A549 (cell line): ENCODE measurements around the gene HAAO. TPM values are rescaled to one million over a fixed set of nuclear protein-coding genes. Genes with fewer than 3 reads are reported as not detected.

ENCODE experiments used
- ATAC-seq, 2 experiments: fragments of 200-7000 bp in 1 of 2; fragments of >200 bp in 1 of 2; cut with Nextera tagmentation in 1 of 2; cut with Tn5 transposase in 1 of 2; 3 replicates each; pipeline versions ENCODE4 v1.8.0 to v1.9.1; 2018 to 2020; ENCODE audit warnings: mild to moderate bottlenecking in 1 of 2, moderate library complexity in 1 of 2
- CTCF ChIA-PET: fragments of 300-600 bp; sonication (Branson Sonifier 250); formaldehyde crosslinking; extraction: SDS; loops from one replicate; lab custom pipeline; 2021; ENCODE audit warnings: antibody characterized with exemption, inconsistent platforms; lab: Yijun Ruan, JAX
- POLR2A ChIA-PET: fragments of 350-600 bp; formaldehyde crosslinking; extraction: SDS; loops from one replicate; lab custom pipeline; 2021; ENCODE audit warnings: antibody characterized with exemption, inconsistent platforms; lab: Yijun Ruan, JAX
- DNase-seq, 2 experiments: peaks; one replicate each; pipeline versions ENCODE4 v3.0.0 to v3.0.0-alpha.2; 2011 to 2016; ENCODE audit warnings: low read depth in 1 of 2, low spot score in 1 of 2
- FAIRE-seq: peaks from 2 replicates; lab custom pipeline; 2011; peaks lifted over from hg19 to GRCh38; lab: Jason Lieb, UNC
- H3K27ac ChIP-seq, 2 experiments: fragments of >200 bp; sonication (Bioruptor Twin); formaldehyde crosslinking; 3 replicates each; pipeline ENCODE4 v1.5.1; 2016 to 2017
- H3K4me1 ChIP-seq: fragments of >200 bp; sonication (Bioruptor Twin); formaldehyde crosslinking; 3 replicates; pipeline ENCODE4 v1.6.1; 2016
- H3K4me2 ChIP-seq: fragments of >200 bp; sonication (Bioruptor Twin); formaldehyde crosslinking; 3 replicates; pipeline ENCODE4 v1.6.1; 2016
- H3K4me3 ChIP-seq: fragments of >200 bp; sonication (Bioruptor Twin); formaldehyde crosslinking; 3 replicates; pipeline ENCODE4 v1.5.1; 2016
- H3K9me3 ChIP-seq: fragments of >200 bp; sonication (Bioruptor Twin); formaldehyde crosslinking; 3 replicates; pipeline ENCODE4 v1.6.1; 2016
- BHLHE40 ChIP-seq: IDR thresholded peaks from 2 replicates; pipeline ENCODE4 v1.6.1; 2012; ENCODE audit warnings: low read depth, low read length, inconsistent platforms
- CBX8 ChIP-seq: fragments of 200-600 bp; sonication (generic); IDR thresholded peaks from 2 replicates; pipeline ENCODE4 v1.6.1; 2016
- CTCF ChIP-seq: fragments of >200 bp; sonication (Bioruptor Twin); formaldehyde crosslinking; IDR thresholded peaks from 3 replicates; pipeline ENCODE4 v1.5.1; 2016
- ESRRA ChIP-seq: fragments of 150-350 bp; IDR thresholded peaks from 2 replicates; pipeline ENCODE4 v1.6.1; 2014; ENCODE audit warnings: mild to moderate bottlenecking, low read length, borderline replicate concordance
- FOSB ChIP-seq: fragments of 250-450 bp; sonication (Bioruptor Pico); IDR thresholded peaks from 2 replicates; pipeline ENCODE4 v1.5.0; 2020; ENCODE audit warnings: mild to moderate bottlenecking, moderate library complexity
- FOSL2 ChIP-seq, 2 experiments: fragments of 450-650 bp in 1 of 2; fragments of >200 bp in 1 of 2; sonication (Bioruptor Twin) in 1 of 2; formaldehyde crosslinking; IDR thresholded peaks; 2 replicates each; pipeline versions ENCODE4 v1.5.0 to v1.6.1; 2016 to 2020; ENCODE audit warnings: mild to moderate bottlenecking in 1 of 2, moderate library complexity in 1 of 2
- FOXS1 ChIP-seq: fragments of 250-450 bp; sonication (Bioruptor Pico); IDR thresholded peaks from 2 replicates; pipeline ENCODE4 v1.5.0; 2020; ENCODE audit warnings: mild to moderate bottlenecking, moderate library complexity
- GATA3 ChIP-seq: IDR thresholded peaks from 2 replicates; pipeline ENCODE4 v1.6.1; 2012; ENCODE audit warnings: borderline replicate concordance
- HDAC2 ChIP-seq: fragments of 200-600 bp; sonication (generic); IDR thresholded peaks from 2 replicates; pipeline ENCODE4 v1.6.1; 2016
- HEYL ChIP-seq: fragments of 250-450 bp; sonication (Bioruptor Pico); IDR thresholded peaks from 2 replicates; pipeline ENCODE4 v1.8.0; 2021; ENCODE audit warnings: mild to moderate bottlenecking, moderate library complexity
- JUN ChIP-seq, 2 experiments: fragments of >200 bp; sonication (Bioruptor Twin); formaldehyde crosslinking; IDR thresholded peaks; 2 replicates in 1 of 2; 3 replicates in 1 of 2; pipeline ENCODE4 v1.6.1; 2016 to 2017
- JUNB ChIP-seq: fragments of >200 bp; sonication (Bioruptor Twin); formaldehyde crosslinking; IDR thresholded peaks from 2 replicates; pipeline ENCODE4 v1.6.1; 2016
- KDM5A ChIP-seq: fragments of 200-600 bp; sonication (generic); IDR thresholded peaks from 2 replicates; pipeline ENCODE4 v1.6.1; 2016; ENCODE audit warnings: antibody characterized with exemption, mild to moderate bottlenecking
- MAFK ChIP-seq: fragments of 450-650 bp; IDR thresholded peaks from 2 replicates; pipeline ENCODE4 v1.6.1; 2014; ENCODE audit not compliant: partially characterized antibody
- MAZ ChIP-seq: fragments of 150-350 bp; IDR thresholded peaks from 2 replicates; pipeline ENCODE4 v1.6.1; 2014; ENCODE audit warnings: antibody characterized with exemption, low read depth, low read length, borderline replicate concordance
- PHF8 ChIP-seq: fragments of 200-600 bp; sonication (generic); IDR thresholded peaks from 2 replicates; pipeline ENCODE4 v1.6.1; 2016; ENCODE audit warnings: low read depth, mild to moderate bottlenecking, antibody characterized with exemption, moderate library complexity, borderline replicate concordance
- RCOR1 ChIP-seq: fragments of 150-350 bp; IDR thresholded peaks from 2 replicates; pipeline ENCODE4 v1.6.1; 2014; ENCODE audit warnings: antibody characterized with exemption, low read length, low read depth
- RFX5 ChIP-seq: fragments of 450-650 bp; IDR thresholded peaks from 2 replicates; pipeline ENCODE4 v1.7.1; 2014; ENCODE audit warnings: antibody characterized with exemption, mild to moderate bottlenecking, moderate library complexity
- SREBF2 ChIP-seq: fragments of 450-650 bp; IDR thresholded peaks from 2 replicates; pipeline ENCODE4 v1.6.1; 2014; ENCODE audit warnings: mild to moderate bottlenecking, moderate library complexity
- TFCP2L1 ChIP-seq: fragments of 250-450 bp; sonication (Bioruptor Pico); IDR thresholded peaks from 2 replicates; pipeline ENCODE4 v1.5.0; 2021; ENCODE audit warnings: mild to moderate bottlenecking
- ZC3H11A ChIP-seq: fragments of 450-650 bp; IDR thresholded peaks from 2 replicates; pipeline ENCODE4 v1.6.1; 2014; ENCODE audit warnings: antibody characterized with exemption, mild to moderate bottlenecking
- ZNF302 ChIP-seq: fragments of 250-450 bp; sonication (Bioruptor Pico); IDR thresholded peaks from 2 replicates; pipeline ENCODE4 v1.9.0; 2021; ENCODE audit warnings: inconsistent platforms, mild to moderate bottlenecking, moderate library complexity
- WGBS: methylation state at CpG from one replicate; pipeline ENCODE4 v1.1.6; 2017; ENCODE audit errors: missing lambda C conversion rate; 5-methylcytosine and 5-hydroxymethylcytosine counted together
- polyA plus RNA-seq, 4 experiments: library from polyadenylated mRNA; depleted of rRNA in 3 of 4; stranded (reverse); fragments of >200 nt; fragmentation: RNase III in 1 of 4; extraction: RNeasy Plus Mini Kit Qiagen cat#74134 plus additional on column Dnase treatment in 1 of 4; gene quantifications; 2 replicates in 3 of 4; 3 replicates in 1 of 4; pipeline ENCODE4 v1.2.3, GENCODE V29; 2011 to 2017
- TF ChIP-seq, protein P1 (sequence below): fragments of 450-650 bp; IDR thresholded peaks from 2 replicates; pipeline ENCODE4 v1.6.1; 2014; ENCODE audit warnings: antibody characterized with exemption
- TF ChIP-seq, protein P2 (sequence below): fragments of >200 bp; sonication (Bioruptor Twin); formaldehyde crosslinking; IDR thresholded peaks from 3 replicates; pipeline ENCODE4 v1.6.1; 2016
- TF ChIP-seq, protein P3 (sequence below): fragments of >200 bp; sonication (Bioruptor Twin); formaldehyde crosslinking; IDR thresholded peaks from 2 replicates; pipeline ENCODE4 v1.6.1; 2016
- TF ChIP-seq, protein P4 (sequence below): fragments of 200-600 bp; sonication (generic); IDR thresholded peaks from 2 replicates; pipeline ENCODE4 v1.6.1; 2016; ENCODE audit warnings: antibody characterized with exemption, mild to moderate bottlenecking, moderate library complexity

HAAO gene
- polyA plus RNA-seq, 2 of the 4 experiments (the other 2 are of a cell fraction): not detected

- no peaks in the 10 kb centered on the region for H3K4me1 ChIP-seq
- H3K27ac ChIP-seq: no peak overlapping the region
- 76% methylated on average over 2 of the region's 2 CpGs for WGBS
- ChIA-PET CTCF (interaction anchor here (1.6 to 1.7 kb wide), 2 partner anchors 20 to 30 kb away, joined by 3 to 4 read pairs; no protein-coding TSS in a partner anchor), POLR2A (no interaction called here)
- FAIRE-seq: no peak
- H3K4me2 ChIP-seq: no peak overlapping the region
- no peaks in the 10 kb centered on the region for H3K9me3 ChIP-seq
- no peak for ATAC-seq
- no peak for DNase-seq
- no peak for TF ChIP-seq JUN (IDR thresholded peaks at IDR 0.05)
- no peak for TF ChIP-seq ZNF302
- no peak for TF ChIP-seq CBX8
- TF ChIP-seq FOSB: no peak
- no peak for TF ChIP-seq SREBF2
- no peak for TF ChIP-seq HEYL (CRISPR knock-in tag)
- TF ChIP-seq JUNB: no peak
- no peak for TF ChIP-seq MAZ
- TF ChIP-seq RCOR1: no peak
- TF ChIP-seq, protein P1, sequence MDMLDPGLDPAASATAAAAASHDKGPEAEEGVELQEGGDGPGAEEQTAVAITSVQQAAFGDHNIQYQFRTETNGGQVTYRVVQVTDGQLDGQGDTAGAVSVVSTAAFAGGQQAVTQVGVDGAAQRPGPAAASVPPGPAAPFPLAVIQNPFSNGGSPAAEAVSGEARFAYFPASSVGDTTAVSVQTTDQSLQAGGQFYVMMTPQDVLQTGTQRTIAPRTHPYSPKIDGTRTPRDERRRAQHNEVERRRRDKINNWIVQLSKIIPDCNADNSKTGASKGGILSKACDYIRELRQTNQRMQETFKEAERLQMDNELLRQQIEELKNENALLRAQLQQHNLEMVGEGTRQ: no peak
- TF ChIP-seq ESRRA: no peak
- TF ChIP-seq RFX5: no peak
- no peak for TF ChIP-seq CTCF
- TF ChIP-seq, all 56 proteins: peak for 0
- H3K4me3 ChIP-seq: no peak overlapping the region
Observed at GRCh38 chr2:42764901-42765300, 27.5 kb downstream of the HAAO start.

GRCh38 chr2:42764096-42764495, 28.3 kb downstream of the HAAO start, which contains the start of gene OXER1:
Gene OXER1 (minus strand): TSS chr2:42764135. CDS start chr2:42764062, 73 bp downstream.
- ChIA-PET CTCF (interaction anchor here (1.3 to 1.6 kb wide), 2 partner anchors 11 to 31 kb away, joined by 3 to 4 read pairs; no protein-coding TSS in a partner anchor), POLR2A (no interaction called here)
- TF ChIP-seq FOXS1: no peak
- no peak for TF ChIP-seq JUN (IDR thresholded peaks at IDR 0.05)
- TF ChIP-seq JUNB: no peak
- TF ChIP-seq HDAC2: no peak
- TF ChIP-seq MAFK: no peak
- TF ChIP-seq, protein P2, sequence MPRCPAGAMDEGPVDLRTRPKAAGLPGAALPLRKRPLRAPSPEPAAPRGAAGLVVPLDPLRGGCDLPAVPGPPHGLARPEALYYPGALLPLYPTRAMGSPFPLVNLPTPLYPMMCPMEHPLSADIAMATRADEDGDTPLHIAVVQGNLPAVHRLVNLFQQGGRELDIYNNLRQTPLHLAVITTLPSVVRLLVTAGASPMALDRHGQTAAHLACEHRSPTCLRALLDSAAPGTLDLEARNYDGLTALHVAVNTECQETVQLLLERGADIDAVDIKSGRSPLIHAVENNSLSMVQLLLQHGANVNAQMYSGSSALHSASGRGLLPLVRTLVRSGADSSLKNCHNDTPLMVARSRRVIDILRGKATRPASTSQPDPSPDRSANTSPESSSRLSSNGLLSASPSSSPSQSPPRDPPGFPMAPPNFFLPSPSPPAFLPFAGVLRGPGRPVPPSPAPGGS: no peak
- no peak for TF ChIP-seq TFCP2L1
- TF ChIP-seq, protein P3, sequence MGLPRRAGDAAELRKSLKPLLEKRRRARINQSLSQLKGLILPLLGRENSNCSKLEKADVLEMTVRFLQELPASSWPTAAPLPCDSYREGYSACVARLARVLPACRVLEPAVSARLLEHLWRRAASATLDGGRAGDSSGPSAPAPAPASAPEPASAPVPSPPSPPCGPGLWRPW: no peak
- TF ChIP-seq, protein P4, sequence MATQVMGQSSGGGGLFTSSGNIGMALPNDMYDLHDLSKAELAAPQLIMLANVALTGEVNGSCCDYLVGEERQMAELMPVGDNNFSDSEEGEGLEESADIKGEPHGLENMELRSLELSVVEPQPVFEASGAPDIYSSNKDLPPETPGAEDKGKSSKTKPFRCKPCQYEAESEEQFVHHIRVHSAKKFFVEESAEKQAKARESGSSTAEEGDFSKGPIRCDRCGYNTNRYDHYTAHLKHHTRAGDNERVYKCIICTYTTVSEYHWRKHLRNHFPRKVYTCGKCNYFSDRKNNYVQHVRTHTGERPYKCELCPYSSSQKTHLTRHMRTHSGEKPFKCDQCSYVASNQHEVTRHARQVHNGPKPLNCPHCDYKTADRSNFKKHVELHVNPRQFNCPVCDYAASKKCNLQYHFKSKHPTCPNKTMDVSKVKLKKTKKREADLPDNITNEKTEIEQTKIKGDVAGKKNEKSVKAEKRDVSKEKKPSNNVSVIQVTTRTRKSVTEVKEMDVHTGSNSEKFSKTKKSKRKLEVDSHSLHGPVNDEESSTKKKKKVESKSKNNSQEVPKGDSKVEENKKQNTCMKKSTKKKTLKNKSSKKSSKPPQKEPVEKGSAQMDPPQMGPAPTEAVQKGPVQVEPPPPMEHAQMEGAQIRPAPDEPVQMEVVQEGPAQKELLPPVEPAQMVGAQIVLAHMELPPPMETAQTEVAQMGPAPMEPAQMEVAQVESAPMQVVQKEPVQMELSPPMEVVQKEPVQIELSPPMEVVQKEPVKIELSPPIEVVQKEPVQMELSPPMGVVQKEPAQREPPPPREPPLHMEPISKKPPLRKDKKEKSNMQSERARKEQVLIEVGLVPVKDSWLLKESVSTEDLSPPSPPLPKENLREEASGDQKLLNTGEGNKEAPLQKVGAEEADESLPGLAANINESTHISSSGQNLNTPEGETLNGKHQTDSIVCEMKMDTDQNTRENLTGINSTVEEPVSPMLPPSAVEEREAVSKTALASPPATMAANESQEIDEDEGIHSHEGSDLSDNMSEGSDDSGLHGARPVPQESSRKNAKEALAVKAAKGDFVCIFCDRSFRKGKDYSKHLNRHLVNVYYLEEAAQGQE: no peak
- TF ChIP-seq BHLHE40: no peak
- no peak for TF ChIP-seq FOSL2 (IDR thresholded peaks at IDR 0.05)
- TF ChIP-seq FOSL2 (CRISPR knock-in tag; IDR thresholded peaks at IDR 0.05): no peak
- TF ChIP-seq PHF8: no peak
- TF ChIP-seq KDM5A: no peak
- TF ChIP-seq GATA3: no peak
- no peak for TF ChIP-seq ZC3H11A
- H3K9me3 ChIP-seq: no peaks in the 10 kb centered on the region
- WGBS: 79% methylated on average over 5 of the region's 5 CpGs
- FAIRE-seq (no peak), ATAC-seq (no peak), DNase-seq (no peak)
- no peak within 1 kb of the TSS for H3K4me3 ChIP-seq
- H3K4me1 ChIP-seq: no peaks in the 10 kb centered on the region
- no peak within 1 kb of the TSS for H3K27ac ChIP-seq
- no peak within 1 kb of the TSS for H3K4me2 ChIP-seq
